ENCODE results near the gene CTNNBL1. TPM values are rescaled to one million over a fixed set of nuclear protein-coding genes. Genes with fewer than 3 reads are reported as not detected.

Gene CTNNBL1
- total and polyA plus RNA-seq, 11 donors: 22.6 to 68.9 (median 50.5) TPM

GRCh38 chr20:37742131-37742530 lies 48.3 kb downstream of the CTNNBL1 start:
- peaks cover 0 to 31% (median 5%) of the 10 kb centered on the region in 12 donors for H3K4me1 ChIP-seq
- H3K4me3 ChIP-seq: no peak overlapping the region
- no peak overlapping the region for H3K27ac ChIP-seq
- H3K9me3 ChIP-seq: peaks cover 0 to 5% (median 0%) of the 10 kb centered on the region in 12 donors
- WGBS, 4 donors: 92 to 98% (median 93%) methylated on average over 2 of the region's 2 CpGs
- H3K27me3 ChIP-seq: no peaks in the 10 kb centered on the region
- no peak for DNase-seq
- intact Hi-C loops (cut with DNase I): no loop called here
- TF ChIP-seq POLR2A (IDR thresholded peaks at IDR 0.05) (no peak), CTCF (IDR thresholded peaks at IDR 0.05) (no peak)
- peaks cover 0 to 49% (median 24%) of the 10 kb centered on the region in 9 donors for H3K36me3 ChIP-seq
- no peak for ATAC-seq

GRCh38 chr20:37744347-37744746 lies 50.5 kb downstream of the CTNNBL1 start:
- H3K27me3 ChIP-seq: no peaks in the 10 kb centered on the region
- 91 to 98% (median 94%) methylated on average over 2 of the region's 2 CpGs for WGBS, 4 donors
- peaks cover 0 to 17% (median 1%) of the 10 kb centered on the region in 12 donors for H3K4me1 ChIP-seq
- intact Hi-C loops (cut with DNase I): no loop called here
- ATAC-seq: no peak
- peaks cover 0 to 49% (median 30%) of the 10 kb centered on the region in 9 donors for H3K36me3 ChIP-seq
- DNase-seq: no peak
- no peaks in the 10 kb centered on the region for H3K9me3 ChIP-seq
- H3K4me3 ChIP-seq: no peak overlapping the region
- TF ChIP-seq POLR2A (IDR thresholded peaks at IDR 0.05) (no peak), CTCF (IDR thresholded peaks at IDR 0.05) (no peak)
- no peak overlapping the region for H3K27ac ChIP-seq

- peaks cover 0 to 21% (median 4%) of the 10 kb centered on the region in 12 donors for H3K4me1 ChIP-seq
- no peak for TF ChIP-seq CTCF (IDR thresholded peaks at IDR 0.05)
- H3K4me3 ChIP-seq: no peak overlapping the region
- no peaks in the 10 kb centered on the region for H3K9me3 ChIP-seq
- H3K27ac ChIP-seq: no peak overlapping the region
- no peaks in the 10 kb centered on the region for H3K27me3 ChIP-seq
- DNase-seq (no peak), ATAC-seq (peak in 1 of 4 donors; percentile 36)
- H3K36me3 ChIP-seq: peaks cover 0 to 46% (median 36%) of the 10 kb centered on the region in 9 donors
- WGBS, 4 donors: 61 to 83% (median 73%) methylated on average over 3 of the region's 3 CpGs
- intact Hi-C loops (cut with DNase I): no loop called here
Measured at GRCh38 chr20:37745553-37745952, 51.7 kb downstream of the CTNNBL1 start.

- 95 to 100% (median 99%) methylated on average over 1 of the region's 1 CpG for WGBS, 4 donors
- intact Hi-C loops (cut with DNase I): no loop called here
- ATAC-seq (no peak), DNase-seq (no peak)
- Histone ChIP-seq H3K27me3 (no peaks in the 10 kb centered on the region), H3K4me1 (peaks cover 0 to 10% (median 1%) of the 10 kb centered on the region in 12 donors), H3K36me3 (peaks cover 0 to 58% (median 42%) of the 10 kb centered on the region in 9 donors), H3K4me3 (no peak overlapping the region), H3K9me3 (no peaks in the 10 kb centered on the region), H3K27ac (no peak overlapping the region)
- TF ChIP-seq CTCF (IDR thresholded peaks at IDR 0.05) (no peak), POLR2A (IDR thresholded peaks at IDR 0.05) (no peak)
Measured at GRCh38 chr20:37748015-37748414, 54.2 kb downstream of the CTNNBL1 start.

Data from heart left ventricle (tissue), 16 donors.